ENCODE results near the gene PHKA2. TPM values are rescaled to one million over a fixed set of nuclear protein-coding genes. Genes with fewer than 3 reads are reported as not detected.

PHKA2 gene, protein sequence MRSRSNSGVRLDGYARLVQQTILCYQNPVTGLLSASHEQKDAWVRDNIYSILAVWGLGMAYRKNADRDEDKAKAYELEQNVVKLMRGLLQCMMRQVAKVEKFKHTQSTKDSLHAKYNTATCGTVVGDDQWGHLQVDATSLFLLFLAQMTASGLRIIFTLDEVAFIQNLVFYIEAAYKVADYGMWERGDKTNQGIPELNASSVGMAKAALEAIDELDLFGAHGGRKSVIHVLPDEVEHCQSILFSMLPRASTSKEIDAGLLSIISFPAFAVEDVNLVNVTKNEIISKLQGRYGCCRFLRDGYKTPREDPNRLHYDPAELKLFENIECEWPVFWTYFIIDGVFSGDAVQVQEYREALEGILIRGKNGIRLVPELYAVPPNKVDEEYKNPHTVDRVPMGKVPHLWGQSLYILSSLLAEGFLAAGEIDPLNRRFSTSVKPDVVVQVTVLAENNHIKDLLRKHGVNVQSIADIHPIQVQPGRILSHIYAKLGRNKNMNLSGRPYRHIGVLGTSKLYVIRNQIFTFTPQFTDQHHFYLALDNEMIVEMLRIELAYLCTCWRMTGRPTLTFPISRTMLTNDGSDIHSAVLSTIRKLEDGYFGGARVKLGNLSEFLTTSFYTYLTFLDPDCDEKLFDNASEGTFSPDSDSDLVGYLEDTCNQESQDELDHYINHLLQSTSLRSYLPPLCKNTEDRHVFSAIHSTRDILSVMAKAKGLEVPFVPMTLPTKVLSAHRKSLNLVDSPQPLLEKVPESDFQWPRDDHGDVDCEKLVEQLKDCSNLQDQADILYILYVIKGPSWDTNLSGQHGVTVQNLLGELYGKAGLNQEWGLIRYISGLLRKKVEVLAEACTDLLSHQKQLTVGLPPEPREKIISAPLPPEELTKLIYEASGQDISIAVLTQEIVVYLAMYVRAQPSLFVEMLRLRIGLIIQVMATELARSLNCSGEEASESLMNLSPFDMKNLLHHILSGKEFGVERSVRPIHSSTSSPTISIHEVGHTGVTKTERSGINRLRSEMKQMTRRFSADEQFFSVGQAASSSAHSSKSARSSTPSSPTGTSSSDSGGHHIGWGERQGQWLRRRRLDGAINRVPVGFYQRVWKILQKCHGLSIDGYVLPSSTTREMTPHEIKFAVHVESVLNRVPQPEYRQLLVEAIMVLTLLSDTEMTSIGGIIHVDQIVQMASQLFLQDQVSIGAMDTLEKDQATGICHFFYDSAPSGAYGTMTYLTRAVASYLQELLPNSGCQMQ
- total RNA-seq: 10 to 100 TPM; 35.0 to 46.0 (median 44.0) TPM
- 28.0 TPM for total RNA-seq (2013)
- total RNA-seq: 21.8 to 81.3 (median 48.0) reads per million in 29 experiments

DNA sequence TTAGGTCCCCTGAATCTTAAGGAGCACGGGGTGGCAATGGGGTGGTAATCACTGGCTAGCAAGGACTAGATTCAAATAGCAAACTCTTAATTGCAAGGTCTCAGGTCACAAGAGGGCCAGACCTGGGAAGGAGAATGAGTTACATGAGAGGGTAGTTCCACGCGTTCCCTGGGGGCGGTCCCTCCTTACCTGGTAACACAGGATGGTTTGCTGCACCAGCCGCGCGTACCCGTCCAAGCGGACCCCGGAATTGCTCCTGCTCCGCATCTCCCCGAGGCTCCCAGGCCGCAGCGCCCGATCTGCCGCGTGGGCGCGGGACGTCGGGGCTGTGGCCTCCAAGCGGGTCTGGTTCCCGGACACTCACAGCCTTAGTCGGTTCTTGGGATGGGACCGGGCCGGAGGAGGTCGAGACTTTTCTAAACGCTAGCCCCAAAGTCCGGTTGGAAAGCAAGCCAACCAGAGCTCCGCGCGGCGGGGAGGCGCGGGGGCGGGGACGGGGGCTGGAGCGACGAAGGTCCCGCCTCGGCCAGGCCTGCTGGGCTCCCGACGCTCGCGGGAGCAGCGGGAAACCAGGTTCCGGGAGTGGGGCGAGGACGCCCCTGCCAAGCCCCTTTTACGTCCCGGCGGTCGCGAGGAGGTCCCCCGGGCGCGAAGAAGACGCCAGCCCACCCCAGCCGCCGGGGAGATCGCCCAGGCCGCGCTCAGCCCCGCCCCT is at the start of gene PHKA2:
Gene PHKA2 (minus strand): TSS at position 449 of the 715 bp plus-strand sequence. CDS start 182 bp downstream, at position 267.
- no peaks in the 10 kb centered on the region for H3K36me3 ChIP-seq (ENCODE audit: control insufficient read depth in 2 of 2, extremely low read depth in 1 of 2, insufficient read depth in 1 of 2, low read length in 1 of 2)
- H3K27ac Mint-ChIP-seq: peak within 1 kb of the TSS; percentile 84 to 92
- peak within 1 kb of the TSS; percentile 80 to 81 (median 81) for H3K4me3 Mint-ChIP-seq
- H3K4me3 ChIP-seq (ENCODE audit: control insufficient read depth in 1 of 2, extremely low read depth in 1 of 2, low read length in 1 of 2): peak within 1 kb of the TSS; percentile 67 to 80
- H3K4me1 Mint-ChIP-seq: peaks cover 7 to 31% (median 15%) of the 10 kb centered on the region in 3 donors
- under 1% methylated on average over 36 of the region's 64 CpGs for WGBS (ENCODE audit: insufficient coverage)
- ChIA-PET CTCF (no interaction called here), POLR2A (no interaction called here)
- peaks cover 0 to 5% of the 10 kb centered on the region in 2 donors for H3K27me3 Mint-ChIP-seq
- no peaks in the 10 kb centered on the region for H3K9me3 ChIP-seq
- no peaks in the 10 kb centered on the region for H3K27me3 ChIP-seq (replicated peaks in 1 of 2; ENCODE audit: control insufficient read depth in 2 of 2, extremely low read depth in 1 of 2, insufficient read depth in 2 of 2, low read length in 1 of 2)
- peak; percentile 22 to 35 (median 31) for ATAC-seq (replicated peaks in 1 of 4)
- peak within 1 kb of the TSS; percentile 86 for H3K27ac ChIP-seq (ENCODE audit: low read length)
- no peaks in the 10 kb centered on the region for H3K36me3 Mint-ChIP-seq
- H3K9me3 Mint-ChIP-seq: no peaks in the 10 kb centered on the region
- H3K4me1 ChIP-seq (ENCODE audit: control insufficient read depth in 1 of 2, extremely low read depth in 1 of 2, insufficient read depth in 2 of 2, low read length in 2 of 2): peaks cover 0 to 17% of the 10 kb centered on the region in 2 experiments
- DNase-seq: peak in 13 of 35 experiments; percentile 0 to 7 (median 2)

DNA sequence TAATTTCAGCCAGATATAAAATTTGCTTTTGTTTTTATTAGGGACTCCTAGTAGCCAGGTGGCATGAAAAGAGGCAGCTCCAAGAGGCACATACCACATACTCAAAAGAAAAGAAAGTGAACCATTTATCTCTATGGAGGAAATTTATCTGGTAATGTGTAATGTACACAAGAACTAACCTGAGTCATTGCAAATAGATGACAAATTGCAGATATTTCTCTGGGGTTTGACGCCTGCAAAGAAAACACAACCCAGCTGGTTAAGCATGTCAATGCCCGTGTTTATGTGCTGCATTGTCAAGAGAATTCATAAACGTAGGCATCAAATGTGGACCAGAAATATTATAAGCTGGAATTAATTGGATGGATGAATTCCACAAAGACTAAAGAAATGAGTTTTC is 46.9 kb upstream of the PHKA2 start:
- Mint-ChIP-seq H3K36me3 (peaks cover 3% of the 10 kb centered on the region), H3K27ac (no peak overlapping the region), H3K4me1 (no peaks in the 10 kb centered on the region), H3K4me3 (no peak overlapping the region), H3K27me3 (peaks cover 0 to 4% of the 10 kb centered on the region in 2 donors), H3K9me3 (no peaks in the 10 kb centered on the region)
- no peaks in the 10 kb centered on the region for H3K36me3 ChIP-seq (ENCODE audit: control insufficient read depth in 2 of 2, extremely low read depth in 1 of 2, insufficient read depth in 1 of 2, low read length in 1 of 2)
- no peaks in the 10 kb centered on the region for H3K4me1 ChIP-seq (ENCODE audit: control insufficient read depth in 1 of 2, extremely low read depth in 1 of 2, insufficient read depth in 2 of 2, low read length in 2 of 2)
- H3K27ac ChIP-seq (ENCODE audit: low read length): no peak overlapping the region
- CTCF ChIA-PET: interaction anchor here in 1 of 2 donors (0.6 kb wide), 1 partner anchor 1586 kb away, joined by 5 read pairs; no protein-coding TSS in a partner anchor
- POLR2A ChIA-PET: no interaction called here
- no peak overlapping the region for H3K4me3 ChIP-seq (ENCODE audit: control insufficient read depth in 1 of 2, extremely low read depth in 1 of 2, low read length in 1 of 2)
- WGBS (ENCODE audit: insufficient coverage): 100% methylated on average over 1 of the region's 3 CpGs
- H3K9me3 ChIP-seq: no peaks in the 10 kb centered on the region
- DNase-seq (no peak), ATAC-seq (replicated peaks in 1 of 4) (no peak)
- no peaks in the 10 kb centered on the region for H3K27me3 ChIP-seq (replicated peaks in 1 of 2; ENCODE audit: control insufficient read depth in 2 of 2, extremely low read depth in 1 of 2, insufficient read depth in 2 of 2, low read length in 1 of 2)

DNA sequence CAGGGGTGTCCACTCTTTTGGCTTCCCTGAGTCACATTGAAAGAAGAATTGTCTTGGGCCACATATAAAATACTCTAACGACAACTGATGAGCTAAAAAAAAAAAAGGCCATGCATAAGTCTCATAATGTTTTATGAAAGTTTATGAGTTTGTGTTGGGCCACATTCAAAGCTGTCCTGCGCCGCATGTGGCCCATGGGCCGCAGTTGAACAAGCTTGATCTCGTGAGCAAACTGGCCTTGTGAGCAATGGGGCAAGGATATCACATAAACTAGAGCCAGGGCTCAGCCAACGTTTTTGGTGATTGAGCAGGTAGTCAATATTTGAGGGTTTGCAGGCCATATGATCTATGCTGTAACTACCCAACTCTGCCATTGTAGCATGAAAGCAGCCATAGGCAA is 44.6 kb upstream of the PHKA2 start:
- Histone ChIP-seq H3K27ac (ENCODE audit: low read length) (no peak overlapping the region), H3K27me3 (replicated peaks in 1 of 2; ENCODE audit: control insufficient read depth in 2 of 2, extremely low read depth in 1 of 2, insufficient read depth in 2 of 2, low read length in 1 of 2) (no peaks in the 10 kb centered on the region), H3K36me3 (ENCODE audit: control insufficient read depth in 2 of 2, extremely low read depth in 1 of 2, insufficient read depth in 1 of 2, low read length in 1 of 2) (no peaks in the 10 kb centered on the region), H3K4me1 (ENCODE audit: control insufficient read depth in 1 of 2, extremely low read depth in 1 of 2, insufficient read depth in 2 of 2, low read length in 2 of 2) (no peaks in the 10 kb centered on the region), H3K4me3 (ENCODE audit: control insufficient read depth in 1 of 2, extremely low read depth in 1 of 2, low read length in 1 of 2) (no peak overlapping the region), H3K9me3 (no peaks in the 10 kb centered on the region)
- no peak for ATAC-seq (replicated peaks in 1 of 4)
- DNase-seq: no peak
- Mint-ChIP-seq H3K27ac (no peak overlapping the region), H3K4me1 (no peaks in the 10 kb centered on the region), H3K36me3 (peaks cover 3% of the 10 kb centered on the region), H3K9me3 (no peaks in the 10 kb centered on the region), H3K27me3 (peaks cover 0 to 4% of the 10 kb centered on the region in 2 donors), H3K4me3 (no peak overlapping the region)
- ChIA-PET CTCF (no interaction called here), POLR2A (no interaction called here)
- WGBS (ENCODE audit: insufficient coverage): no CpG with 5 or more reads among the region's 6 CpGs

DNA sequence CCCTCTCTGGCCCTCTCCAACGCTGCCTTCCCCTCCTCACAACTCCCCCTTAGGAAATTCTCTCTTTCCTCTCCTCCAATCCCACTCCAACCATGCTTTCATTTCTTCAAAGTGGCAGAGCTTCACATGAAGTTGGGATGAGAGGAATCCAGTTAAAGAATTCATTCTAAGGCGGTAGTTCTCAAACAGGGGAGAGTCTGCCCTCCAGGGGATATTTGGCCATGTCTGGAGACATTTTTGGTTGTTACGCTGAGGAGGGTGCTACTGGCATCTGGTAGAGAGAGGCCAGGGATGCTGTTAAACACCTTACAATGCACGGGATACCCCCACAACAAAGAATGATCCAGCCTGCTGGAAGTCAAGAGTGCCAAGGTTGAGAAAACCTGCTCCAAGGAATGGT is 40.5 kb upstream of the PHKA2 start:
- DNase-seq: no peak
- no peaks in the 10 kb centered on the region for H3K36me3 ChIP-seq (ENCODE audit: control insufficient read depth in 2 of 2, extremely low read depth in 1 of 2, insufficient read depth in 1 of 2, low read length in 1 of 2)
- Mint-ChIP-seq H3K9me3 (no peaks in the 10 kb centered on the region), H3K27ac (no peak overlapping the region), H3K27me3 (no peaks in the 10 kb centered on the region), H3K4me3 (no peak overlapping the region), H3K4me1 (no peaks in the 10 kb centered on the region), H3K36me3 (no peaks in the 10 kb centered on the region)
- no peak overlapping the region for H3K27ac ChIP-seq (ENCODE audit: low read length)
- no peaks in the 10 kb centered on the region for H3K4me1 ChIP-seq (ENCODE audit: control insufficient read depth in 1 of 2, extremely low read depth in 1 of 2, insufficient read depth in 2 of 2, low read length in 2 of 2)
- ChIA-PET CTCF (interaction anchor here in 1 of 2 donors (0.5 kb wide), 1 partner anchor 1592 kb away, joined by 4 read pairs; no protein-coding TSS in a partner anchor), POLR2A (no interaction called here)
- H3K4me3 ChIP-seq (ENCODE audit: control insufficient read depth in 1 of 2, extremely low read depth in 1 of 2, low read length in 1 of 2): no peak overlapping the region
- WGBS (ENCODE audit: insufficient coverage): no CpG with 5 or more reads among the region's 4 CpGs
- ATAC-seq (replicated peaks in 1 of 4): no peak
- no peaks in the 10 kb centered on the region for H3K27me3 ChIP-seq (replicated peaks in 1 of 2; ENCODE audit: control insufficient read depth in 2 of 2, extremely low read depth in 1 of 2, insufficient read depth in 2 of 2, low read length in 1 of 2)
- H3K9me3 ChIP-seq: no peaks in the 10 kb centered on the region

DNA sequence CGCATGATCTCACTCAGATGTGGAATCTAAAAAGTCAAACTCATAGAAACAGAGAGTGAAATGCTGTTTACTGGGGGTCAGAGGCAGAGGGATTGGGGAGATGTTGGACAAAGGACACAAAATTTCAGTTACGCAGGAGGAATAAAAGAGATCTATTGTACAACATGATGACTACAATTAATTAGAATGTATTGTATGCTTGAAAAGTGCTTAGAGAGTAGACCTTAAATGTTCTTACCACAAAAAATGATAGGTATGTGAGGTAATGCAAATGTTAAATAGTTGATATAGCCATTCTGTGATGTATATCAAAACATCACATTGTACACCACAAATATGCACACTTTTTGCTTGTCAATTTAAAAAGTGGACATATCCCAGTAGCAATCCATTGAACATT is 36.1 kb upstream of the PHKA2 start:
- ATAC-seq (replicated peaks in 1 of 4) (no peak), DNase-seq (no peak)
- ChIA-PET CTCF (no interaction called here), POLR2A (no interaction called here)
- no peak overlapping the region for H3K4me3 ChIP-seq (ENCODE audit: control insufficient read depth in 1 of 2, extremely low read depth in 1 of 2, low read length in 1 of 2)
- H3K9me3 ChIP-seq: no peaks in the 10 kb centered on the region
- Mint-ChIP-seq H3K27ac (no peak overlapping the region), H3K36me3 (no peaks in the 10 kb centered on the region), H3K27me3 (peaks cover 0 to under 1% of the 10 kb centered on the region in 2 donors), H3K9me3 (no peaks in the 10 kb centered on the region), H3K4me3 (no peak overlapping the region), H3K4me1 (no peaks in the 10 kb centered on the region)
- no peaks in the 10 kb centered on the region for H3K27me3 ChIP-seq (replicated peaks in 1 of 2; ENCODE audit: control insufficient read depth in 2 of 2, extremely low read depth in 1 of 2, insufficient read depth in 2 of 2, low read length in 1 of 2)
- WGBS (ENCODE audit: insufficient coverage): no CpG with 5 or more reads among the region's 2 CpGs
- H3K4me1 ChIP-seq (ENCODE audit: control insufficient read depth in 1 of 2, extremely low read depth in 1 of 2, insufficient read depth in 2 of 2, low read length in 2 of 2): no peaks in the 10 kb centered on the region
- H3K27ac ChIP-seq (ENCODE audit: low read length): no peak overlapping the region
- H3K36me3 ChIP-seq (ENCODE audit: control insufficient read depth in 2 of 2, extremely low read depth in 1 of 2, insufficient read depth in 1 of 2, low read length in 1 of 2): no peaks in the 10 kb centered on the region
